Measurements from ENCODE around the gene KCNJ15.

Gene KCNJ15

DNA sequence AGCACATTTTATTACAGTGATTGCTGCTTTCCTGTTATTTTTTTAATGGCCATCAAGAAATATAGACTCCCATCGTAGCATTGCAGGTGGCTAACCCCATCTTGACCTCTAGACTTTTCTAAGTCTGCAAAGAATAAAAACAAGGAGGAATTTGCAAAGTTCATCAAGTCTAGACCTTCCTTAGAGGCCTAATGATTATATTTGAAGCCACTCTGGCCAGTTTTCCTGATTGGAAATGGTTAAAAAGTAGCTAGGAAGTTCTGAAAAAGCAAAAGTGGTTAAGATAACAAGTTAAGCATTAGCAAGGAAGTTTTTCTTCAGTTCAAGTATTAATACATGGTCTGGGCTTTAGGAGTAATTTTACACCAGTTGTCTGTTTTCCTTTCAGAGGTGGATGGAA is 16.7 kb upstream of the KCNJ15 start:
- no peak overlapping the region for H2BK5ac ChIP-seq (ENCODE audit: low read length)
- H3K4me3 ChIP-seq (ENCODE audit: low read length in 2 of 2) = no peak overlapping the region
- no peak overlapping the region for H3K18ac ChIP-seq (ENCODE audit: low read length)
- no peak overlapping the region for H4K91ac ChIP-seq (ENCODE audit: low read depth, low read length, poor library complexity)
- H3K27ac ChIP-seq (replicated peaks; ENCODE audit: low read length) = no peak overlapping the region
- H3K79me1 ChIP-seq (ENCODE audit: low read depth, low read length) = no peaks in the 10 kb centered on the region
- no peak overlapping the region for H2BK15ac ChIP-seq (ENCODE audit: low read length)
- H2BK12ac ChIP-seq (ENCODE audit: low read length) = no peak overlapping the region
- no peak overlapping the region for H3K4me2 ChIP-seq (ENCODE audit: insufficient read depth, low read length, poor library complexity, severe bottlenecking)
- H4K8ac ChIP-seq (ENCODE audit: low read depth, low read length) = no peak overlapping the region
- no peak overlapping the region for H2BK120ac ChIP-seq (ENCODE audit: low read depth, low read length)
- H3K36me3 ChIP-seq (replicated peaks in 1 of 2; ENCODE audit: control insufficient read depth in 2 of 2, insufficient read depth in 2 of 2, low read length in 2 of 2) = no peaks in the 10 kb centered on the region
- no peak for DNase-seq (ENCODE audit: low spot score)
- H3K27me3 ChIP-seq (ENCODE audit: control insufficient read depth in 3 of 3, insufficient read depth in 3 of 3, low read depth in 1 of 3, low read length in 3 of 3) = no peaks in the 10 kb centered on the region
- no peaks in the 10 kb centered on the region for H3K9me3 ChIP-seq (replicated peaks in 1 of 2; ENCODE audit: control insufficient read depth in 2 of 2, insufficient read depth in 1 of 2, low read depth in 1 of 2, low read length in 2 of 2)
- H3K14ac ChIP-seq (ENCODE audit: low read length) = no peak overlapping the region
- no peak overlapping the region for H3K23ac ChIP-seq (ENCODE audit: low read depth, low read length, poor library complexity)
- H2AK5ac ChIP-seq (ENCODE audit: low read depth, low read length) = no peak overlapping the region
- no CpG with 5 or more reads among the region's 1 CpG for WGBS, 2 donors (ENCODE audit: extremely low coverage in 2 of 2, insufficient read length in 2 of 2, insufficient replicate concordance in 1 of 2)
- H3K4me1 ChIP-seq (ENCODE audit: control insufficient read depth in 2 of 2, insufficient read depth in 1 of 2, low read depth in 1 of 2, low read length in 2 of 2) = no peaks in the 10 kb centered on the region
- no peak overlapping the region for H2AFZ ChIP-seq (ENCODE audit: low read length)
- no peak overlapping the region for H3K4ac ChIP-seq (ENCODE audit: low read length)
- no peak overlapping the region for H3K9ac ChIP-seq (ENCODE audit: low read depth, low read length, poor library complexity)

DNA sequence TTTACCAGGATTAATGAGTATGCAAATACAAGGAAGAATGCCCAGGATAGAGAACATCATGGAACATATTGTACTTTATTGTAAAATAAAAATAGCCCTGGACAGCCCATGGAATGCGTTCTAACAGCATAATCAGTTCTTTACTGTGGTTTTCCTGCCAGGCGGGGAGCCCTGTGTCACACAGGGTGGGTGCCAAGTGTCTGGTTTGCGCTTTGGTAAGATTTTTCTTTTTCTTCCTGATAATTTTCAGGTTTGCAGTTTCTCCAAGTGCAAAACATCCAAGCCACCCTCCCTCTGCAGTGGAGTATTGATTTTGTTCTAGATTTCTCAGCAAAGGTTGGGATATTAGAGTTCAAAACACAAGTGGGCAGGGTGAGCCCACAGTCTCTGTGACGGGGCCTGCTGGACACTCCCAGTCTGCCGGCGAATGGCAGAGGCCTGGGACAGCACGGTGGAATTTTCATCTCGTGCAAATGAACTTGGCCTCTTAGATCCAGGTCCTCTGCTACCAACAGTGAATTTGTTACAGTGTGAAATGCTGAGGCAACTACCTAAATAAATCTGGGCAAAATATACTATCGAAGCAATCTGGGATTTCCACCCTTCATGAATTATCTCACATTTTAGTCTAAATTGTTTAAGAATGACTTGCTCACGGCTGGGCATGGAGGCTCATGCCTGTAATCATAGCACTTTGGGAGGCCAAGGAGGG is 15.6 kb upstream of the KCNJ15 start:
- WGBS, 2 donors (ENCODE audit: extremely low coverage in 2 of 2, insufficient read length in 2 of 2, insufficient replicate concordance in 1 of 2) = no CpG with 5 or more reads among the region's 10 CpGs

DNA sequence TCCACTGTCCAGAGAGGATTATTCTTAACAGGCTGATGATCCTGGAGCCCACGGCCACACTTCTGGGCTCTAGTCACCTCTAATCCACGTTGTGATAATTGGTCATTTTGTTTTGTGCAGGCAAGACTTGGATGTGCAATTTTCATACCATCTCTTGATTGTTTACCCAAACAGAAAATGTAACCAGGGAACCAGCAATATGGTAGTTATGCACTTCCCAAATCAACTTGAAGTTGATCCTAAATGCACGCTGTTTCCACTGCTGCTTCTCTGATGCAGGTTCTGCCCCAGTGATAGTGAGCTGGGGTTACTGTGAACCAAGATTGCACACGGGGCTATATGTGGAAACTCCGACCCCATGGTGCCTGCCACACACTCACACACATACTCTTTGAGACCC is 14.7 kb upstream of the KCNJ15 start:
- Histone ChIP-seq H2BK5ac (ENCODE audit: low read length) (no peak overlapping the region), H3K36me3 (replicated peaks in 1 of 2; ENCODE audit: control insufficient read depth in 2 of 2, insufficient read depth in 2 of 2, low read length in 2 of 2) (no peaks in the 10 kb centered on the region), H2BK15ac (ENCODE audit: low read length) (no peak overlapping the region), H3K23ac (ENCODE audit: low read depth, low read length, poor library complexity) (no peak overlapping the region), H3K27ac (replicated peaks; ENCODE audit: low read length) (no peak overlapping the region), H4K91ac (ENCODE audit: low read depth, low read length, poor library complexity) (no peak overlapping the region), H3K4me2 (ENCODE audit: insufficient read depth, low read length, poor library complexity, severe bottlenecking) (no peak overlapping the region), H2BK12ac (ENCODE audit: low read length) (no peak overlapping the region), H3K9ac (ENCODE audit: low read depth, low read length, poor library complexity) (no peak overlapping the region), H2BK120ac (ENCODE audit: low read depth, low read length) (no peak overlapping the region), H2AFZ (ENCODE audit: low read length) (no peak overlapping the region), H3K4ac (ENCODE audit: low read length) (no peak overlapping the region), H3K4me1 (ENCODE audit: control insufficient read depth in 2 of 2, insufficient read depth in 1 of 2, low read depth in 1 of 2, low read length in 2 of 2) (no peaks in the 10 kb centered on the region), H3K79me1 (ENCODE audit: low read depth, low read length) (no peaks in the 10 kb centered on the region), H3K4me3 (ENCODE audit: low read length in 2 of 2) (no peak overlapping the region), H3K14ac (ENCODE audit: low read length) (no peak overlapping the region), H3K9me3 (replicated peaks in 1 of 2; ENCODE audit: control insufficient read depth in 2 of 2, insufficient read depth in 1 of 2, low read depth in 1 of 2, low read length in 2 of 2) (no peaks in the 10 kb centered on the region), H3K18ac (ENCODE audit: low read length) (no peak overlapping the region), H3K27me3 (ENCODE audit: control insufficient read depth in 3 of 3, insufficient read depth in 3 of 3, low read depth in 1 of 3, low read length in 3 of 3) (no peaks in the 10 kb centered on the region), H4K8ac (ENCODE audit: low read depth, low read length) (no peak overlapping the region), H2AK5ac (ENCODE audit: low read depth, low read length) (no peak overlapping the region)
- DNase-seq (ENCODE audit: low spot score) = no peak
- no CpG with 5 or more reads among the region's 5 CpGs for WGBS, 2 donors (ENCODE audit: extremely low coverage in 2 of 2, insufficient read length in 2 of 2, insufficient replicate concordance in 1 of 2)

More for the DNA sequence above, 15.6 kb upstream of the KCNJ15 start:
- no peak overlapping the region for H3K18ac ChIP-seq (ENCODE audit: low read length)
- no peak overlapping the region for H3K14ac ChIP-seq (ENCODE audit: low read length)
- H2BK12ac ChIP-seq (ENCODE audit: low read length) = no peak overlapping the region
- H3K23ac ChIP-seq (ENCODE audit: low read depth, low read length, poor library complexity) = no peak overlapping the region
- H3K4ac ChIP-seq (ENCODE audit: low read length) = no peak overlapping the region
- H2BK120ac ChIP-seq (ENCODE audit: low read depth, low read length) = no peak overlapping the region
- H3K4me3 ChIP-seq (ENCODE audit: low read length in 2 of 2) = no peak overlapping the region
- no peak overlapping the region for H3K27ac ChIP-seq (replicated peaks; ENCODE audit: low read length)
- H2BK5ac ChIP-seq (ENCODE audit: low read length) = no peak overlapping the region
- DNase-seq (ENCODE audit: low spot score) = no peak
- H2BK15ac ChIP-seq (ENCODE audit: low read length) = no peak overlapping the region
- no peaks in the 10 kb centered on the region for H3K27me3 ChIP-seq (ENCODE audit: control insufficient read depth in 3 of 3, insufficient read depth in 3 of 3, low read depth in 1 of 3, low read length in 3 of 3)
- no peaks in the 10 kb centered on the region for H3K9me3 ChIP-seq (replicated peaks in 1 of 2; ENCODE audit: control insufficient read depth in 2 of 2, insufficient read depth in 1 of 2, low read depth in 1 of 2, low read length in 2 of 2)
- H4K8ac ChIP-seq (ENCODE audit: low read depth, low read length) = no peak overlapping the region
- H3K4me2 ChIP-seq (ENCODE audit: insufficient read depth, low read length, poor library complexity, severe bottlenecking) = no peak overlapping the region
- H2AK5ac ChIP-seq (ENCODE audit: low read depth, low read length) = no peak overlapping the region
- H3K4me1 ChIP-seq (ENCODE audit: control insufficient read depth in 2 of 2, insufficient read depth in 1 of 2, low read depth in 1 of 2, low read length in 2 of 2) = no peaks in the 10 kb centered on the region
- no peak overlapping the region for H2AFZ ChIP-seq (ENCODE audit: low read length)
- H3K79me1 ChIP-seq (ENCODE audit: low read depth, low read length) = no peaks in the 10 kb centered on the region
- H3K36me3 ChIP-seq (replicated peaks in 1 of 2; ENCODE audit: control insufficient read depth in 2 of 2, insufficient read depth in 2 of 2, low read length in 2 of 2) = no peaks in the 10 kb centered on the region
- H3K9ac ChIP-seq (ENCODE audit: low read depth, low read length, poor library complexity) = no peak overlapping the region
- no peak overlapping the region for H4K91ac ChIP-seq (ENCODE audit: low read depth, low read length, poor library complexity)

- no CpG with 5 or more reads among the region's 7 CpGs for WGBS, 2 donors (ENCODE audit: extremely low coverage in 2 of 2, insufficient read length in 2 of 2, insufficient replicate concordance in 1 of 2)
- Histone ChIP-seq H3K9ac (ENCODE audit: low read depth, low read length, poor library complexity) (no peak overlapping the region), H2AFZ (ENCODE audit: low read length) (no peak overlapping the region), H4K8ac (ENCODE audit: low read depth, low read length) (no peak overlapping the region), H3K4me1 (ENCODE audit: control insufficient read depth in 2 of 2, insufficient read depth in 1 of 2, low read depth in 1 of 2, low read length in 2 of 2) (no peaks in the 10 kb centered on the region), H2BK5ac (ENCODE audit: low read length) (no peak overlapping the region), H3K4me2 (ENCODE audit: insufficient read depth, low read length, poor library complexity, severe bottlenecking) (no peak overlapping the region), H2AK5ac (ENCODE audit: low read depth, low read length) (no peak overlapping the region), H3K23ac (ENCODE audit: low read depth, low read length, poor library complexity) (no peak overlapping the region), H3K27me3 (ENCODE audit: control insufficient read depth in 3 of 3, insufficient read depth in 3 of 3, low read depth in 1 of 3, low read length in 3 of 3) (no peaks in the 10 kb centered on the region), H3K36me3 (replicated peaks in 1 of 2; ENCODE audit: control insufficient read depth in 2 of 2, insufficient read depth in 2 of 2, low read length in 2 of 2) (no peaks in the 10 kb centered on the region), H3K18ac (ENCODE audit: low read length) (no peak overlapping the region), H3K9me3 (replicated peaks in 1 of 2; ENCODE audit: control insufficient read depth in 2 of 2, insufficient read depth in 1 of 2, low read depth in 1 of 2, low read length in 2 of 2) (no peaks in the 10 kb centered on the region), H3K79me1 (ENCODE audit: low read depth, low read length) (no peaks in the 10 kb centered on the region), H2BK15ac (ENCODE audit: low read length) (no peak overlapping the region), H2BK12ac (ENCODE audit: low read length) (no peak overlapping the region), H3K4me3 (ENCODE audit: low read length in 2 of 2) (no peak overlapping the region), H3K27ac (replicated peaks; ENCODE audit: low read length) (no peak overlapping the region), H3K4ac (ENCODE audit: low read length) (no peak overlapping the region), H4K91ac (ENCODE audit: low read depth, low read length, poor library complexity) (no peak overlapping the region), H2BK120ac (ENCODE audit: low read depth, low read length) (no peak overlapping the region), H3K14ac (ENCODE audit: low read length) (no peak overlapping the region)
- no peak for DNase-seq (ENCODE audit: low spot score)
Measured at GRCh38 chr21:38243732-38244406, 12.9 kb upstream of the KCNJ15 start.
